NCI-H1048 (cell line): ENCODE measurements around the gene ARHGAP30.
"Not testable (repeated sequence)": the region's sequence is repeated elsewhere in the genome, so short reads cannot be mapped to it uniquely, and the experiment has no call there.

Experiments
- DNase-seq: peaks from one replicate; lab custom pipeline; 2025; lab: John Stamatoyannopoulos, UW

The ARHGAP30 gene

GRCh38 chr1:161069731-161070270 is at the start of gene ARHGAP30:
TSS of gene ARHGAP30 (minus strand) at chr1:161069891. CDS start at chr1:161069624, 267 bp downstream.
- DNase-seq, result no peak

GRCh38 chr1:161117759-161118581 is 48.3 kb upstream of the ARHGAP30 start, which contains the start of the genes NIT1 and PFDN2:
TSS of gene NIT1 (plus strand) at chr1:161118105. CDS start at chr1:161118177, 72 bp downstream.
TSS of gene PFDN2 (minus strand) at chr1:161118037. CDS start at chr1:161118026, 11 bp downstream.
- DNase-seq, result peak; percentile 74

GRCh38 chr1:161115961-161116360 is 46.3 kb upstream of the ARHGAP30 start:
- DNase-seq, result not testable (repeated sequence)

GRCh38 chr1:161115132-161115711 is 45.5 kb upstream of the ARHGAP30 start:
- DNase-seq, result no peak

- DNase-seq, result no peak
These were observed 44.9 kb upstream of the ARHGAP30 start for GRCh38 chr1:161114556-161114955.

- no peak for DNase-seq
These were observed 44.2 kb upstream of the ARHGAP30 start for GRCh38 chr1:161113915-161114314.

GRCh38 chr1:161111527-161111926 is 41.8 kb upstream of the ARHGAP30 start:
- no peak for DNase-seq

GRCh38 chr1:161111117-161111516 is 41.4 kb upstream of the ARHGAP30 start:
- DNase-seq, result no peak

GRCh38 chr1:161106431-161106830 is 36.7 kb upstream of the ARHGAP30 start:
- no peak for DNase-seq

GRCh38 chr1:161100556-161100955 is 30.9 kb upstream of the ARHGAP30 start:
- DNase-seq, result no peak

GRCh38 chr1:161099090-161099802 is 29.6 kb upstream of the ARHGAP30 start:
- DNase-seq, result no peak

GRCh38 chr1:161098210-161099068 is 28.7 kb upstream of the ARHGAP30 start, which contains the start of gene KLHDC9:
TSS of gene KLHDC9 (plus strand) at chr1:161098361. CDS start at chr1:161098536, 175 bp downstream.
- DNase-seq, result peak; percentile 84

GRCh38 chr1:161096530-161096929 is 26.8 kb upstream of the ARHGAP30 start:
- DNase-seq, result no peak

GRCh38 chr1:161096015-161096414 is 26.3 kb upstream of the ARHGAP30 start:
- no peak for DNase-seq

- DNase-seq, result no peak
These were observed 25.5 kb upstream of the ARHGAP30 start for GRCh38 chr1:161095230-161095629.

GRCh38 chr1:161094481-161094880 is 24.8 kb upstream of the ARHGAP30 start:
- no peak for DNase-seq

GRCh38 chr1:161092621-161093028 is 22.9 kb upstream of the ARHGAP30 start:
- no peak for DNase-seq

- DNase-seq, result no peak
These were observed 22.3 kb upstream of the ARHGAP30 start for GRCh38 chr1:161091796-161092507.

- no peak for DNase-seq
These were observed 21.4 kb upstream of the ARHGAP30 start for GRCh38 chr1:161091093-161091492.

- DNase-seq, result no peak
These were observed 20.9 kb upstream of the ARHGAP30 start for GRCh38 chr1:161090617-161091016.

GRCh38 chr1:161089938-161090337 is 20.2 kb upstream of the ARHGAP30 start:
- no peak for DNase-seq
